Measurements from ENCODE around the gene EHD4. TPM values are rescaled to one million over a fixed set of nuclear protein-coding genes. Genes with fewer than 3 reads are reported as not detected.

The EHD4 gene
- total and polyA plus RNA-seq, 2 donors (not counting 3 experiments of a cell fraction or from before 2014, with no cell fraction given), result 96.7 to 128 TPM

DNA sequence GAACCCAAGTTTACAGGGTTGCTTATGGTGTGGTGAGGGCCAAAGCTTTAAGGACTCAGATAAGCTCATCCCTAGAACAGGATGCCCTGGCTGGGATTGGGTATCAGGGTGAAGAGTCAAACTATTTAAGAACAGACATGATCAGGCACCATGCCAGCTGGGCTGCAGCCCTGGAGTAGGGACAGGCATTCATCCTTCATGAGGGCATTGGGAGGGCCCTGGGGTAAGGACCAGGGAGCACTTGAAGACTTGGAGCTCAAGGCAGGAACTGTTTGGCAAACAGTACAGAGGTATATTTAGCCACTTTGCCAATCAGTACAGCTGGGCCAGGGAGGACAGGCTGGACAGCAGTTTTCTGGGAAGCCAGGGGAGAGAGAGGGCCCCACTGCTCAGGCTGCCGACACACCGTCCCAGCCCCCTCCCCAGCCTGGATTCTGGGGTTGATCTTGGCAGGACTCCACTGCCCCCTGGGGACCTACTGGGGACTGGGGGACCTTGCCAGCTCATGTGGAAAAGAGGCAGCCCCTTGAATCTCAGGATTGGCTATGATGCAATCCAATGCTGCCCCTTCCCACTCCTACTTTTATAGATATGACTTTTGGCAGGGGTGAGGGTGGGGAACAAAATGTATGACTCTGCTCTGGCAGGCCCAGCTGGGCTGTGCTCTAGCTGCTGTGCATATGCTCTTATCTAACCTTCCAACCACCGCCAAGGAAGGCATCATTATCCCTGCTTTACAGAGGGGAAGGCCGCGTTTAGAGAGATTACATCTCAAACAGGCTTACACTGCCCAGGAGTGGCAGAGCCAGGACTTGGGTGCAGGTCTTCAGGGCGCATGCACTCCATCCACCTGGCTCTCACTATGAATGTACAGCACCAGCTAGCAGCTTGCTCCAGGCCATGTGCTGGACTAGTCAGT, 46.2 kb upstream of the EHD4 start:
- FAIRE-seq (no peak), DNase-seq (ENCODE audit: low read depth, low spot score) (no peak)
- no peaks in the 10 kb centered on the region for H3K9me3 ChIP-seq (replicated peaks; ENCODE audit: control insufficient read depth, insufficient read depth, low read length)
- intact Hi-C loops (cut with micrococcal nuclease), result no loop called here
- H2AFZ ChIP-seq (ENCODE audit: low read depth, low read length), result no peak overlapping the region
- H3K4me1 ChIP-seq (ENCODE audit: control insufficient read depth, extremely low read depth, insufficient read depth, low read length), result no peaks in the 10 kb centered on the region
- H3K79me2 ChIP-seq (ENCODE audit: control insufficient read depth, insufficient read depth, low read length), result no peaks in the 10 kb centered on the region
- H3K4me3 ChIP-seq (replicated peaks in 1 of 3; ENCODE audit: insufficient read depth in 1 of 3, low read depth in 1 of 3, low read length in 3 of 3), result no peak overlapping the region
- BruUV-seq (replicated peaks), result no TSS peak
- H3K9me1 ChIP-seq (replicated peaks; ENCODE audit: control insufficient read depth, extremely low read depth, insufficient read depth, low read length), result no peaks in the 10 kb centered on the region
- no peaks in the 10 kb centered on the region for H3K36me3 ChIP-seq (ENCODE audit: control insufficient read depth in 2 of 2, extremely low read depth in 1 of 2, insufficient read depth in 2 of 2, low read length in 2 of 2)
- ChIA-PET POLR2A (no interaction called here), CTCF (interaction anchor here (1.0 to 1.4 kb wide), 2 partner anchors 38 to 66 kb away, joined by 3 read pairs; no protein-coding TSS in a partner anchor)
- H3K27me3 ChIP-seq (ENCODE audit: control insufficient read depth in 2 of 2, insufficient read depth in 2 of 2, low read length in 2 of 2), result peaks cover 2 to 5% of the 10 kb centered on the region in 2 experiments
- dilution Hi-C loops (cut with MboI; ENCODE audit: extremely low pct_ligation_motif_present, low sequenced_read_pairs), result no loop called here
- no peak overlapping the region for H3K4me2 ChIP-seq (ENCODE audit: insufficient read depth, low read length)
- no peak for TF ChIP-seq POLR2A (IDR thresholded peaks at IDR 0.05; ENCODE audit: low read depth, low read length)
- TF ChIP-seq, protein P1, sequence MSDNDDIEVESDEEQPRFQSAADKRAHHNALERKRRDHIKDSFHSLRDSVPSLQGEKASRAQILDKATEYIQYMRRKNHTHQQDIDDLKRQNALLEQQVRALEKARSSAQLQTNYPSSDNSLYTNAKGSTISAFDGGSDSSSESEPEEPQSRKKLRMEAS (IDR thresholded peaks at IDR 0.05; ENCODE audit: insufficient read depth, insufficient read length), result no peak
- no peak for TF ChIP-seq POLR2AphosphoS5 (IDR thresholded peaks at IDR 0.05; ENCODE audit: insufficient read depth, low read depth, low read length)
- TF ChIP-seq EZH2 (IDR thresholded peaks at IDR 0.05; ENCODE audit: borderline replicate concordance, low read depth, low read length, severe bottlenecking), result no peak
- TF ChIP-seq FOS (IDR thresholded peaks at IDR 0.05; ENCODE audit: borderline replicate concordance, insufficient read depth, low read length), result no peak
- TF ChIP-seq, protein P2, sequence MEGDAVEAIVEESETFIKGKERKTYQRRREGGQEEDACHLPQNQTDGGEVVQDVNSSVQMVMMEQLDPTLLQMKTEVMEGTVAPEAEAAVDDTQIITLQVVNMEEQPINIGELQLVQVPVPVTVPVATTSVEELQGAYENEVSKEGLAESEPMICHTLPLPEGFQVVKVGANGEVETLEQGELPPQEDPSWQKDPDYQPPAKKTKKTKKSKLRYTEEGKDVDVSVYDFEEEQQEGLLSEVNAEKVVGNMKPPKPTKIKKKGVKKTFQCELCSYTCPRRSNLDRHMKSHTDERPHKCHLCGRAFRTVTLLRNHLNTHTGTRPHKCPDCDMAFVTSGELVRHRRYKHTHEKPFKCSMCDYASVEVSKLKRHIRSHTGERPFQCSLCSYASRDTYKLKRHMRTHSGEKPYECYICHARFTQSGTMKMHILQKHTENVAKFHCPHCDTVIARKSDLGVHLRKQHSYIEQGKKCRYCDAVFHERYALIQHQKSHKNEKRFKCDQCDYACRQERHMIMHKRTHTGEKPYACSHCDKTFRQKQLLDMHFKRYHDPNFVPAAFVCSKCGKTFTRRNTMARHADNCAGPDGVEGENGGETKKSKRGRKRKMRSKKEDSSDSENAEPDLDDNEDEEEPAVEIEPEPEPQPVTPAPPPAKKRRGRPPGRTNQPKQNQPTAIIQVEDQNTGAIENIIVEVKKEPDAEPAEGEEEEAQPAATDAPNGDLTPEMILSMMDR (IDR thresholded peaks at IDR 0.05; ENCODE audit: extremely low read depth in 1 of 2, insufficient read depth in 1 of 2, low read depth in 1 of 2, low read length in 2 of 2), result no peak
- no peak for TF ChIP-seq JUN (IDR thresholded peaks at IDR 0.05; ENCODE audit: borderline replicate concordance, insufficient read depth, insufficient read length, low read depth)
- TF ChIP-seq GATA2 (IDR thresholded peaks at IDR 0.05; ENCODE audit: insufficient read depth, insufficient read length, low read depth, low read length), result no peak
- no peak for TF ChIP-seq MYC (IDR thresholded peaks at IDR 0.05; ENCODE audit: low read depth, low read length)
- H4K20me1 ChIP-seq (replicated peaks; ENCODE audit: control insufficient read depth, extremely low read depth, insufficient read depth, low read length), result no peaks in the 10 kb centered on the region
- H3K27ac ChIP-seq (ENCODE audit: insufficient read depth, low read depth, low read length), result no peak overlapping the region
- no peak overlapping the region for H3K9ac ChIP-seq (replicated peaks; ENCODE audit: extremely low read depth, insufficient read depth, low read length)
